Right lobe of liver (tissue), 4 donors: Measurements from ENCODE around the gene ELF2.

Experiments
- CTCF ChIP-seq, 4 donors: fragments of 200-600 bp in 3 of 4; fragments of 450-650 bp in 1 of 4; IDR thresholded peaks; one replicate each; pipeline versions ENCODE4 v1.5.1 to v1.8.0; 2016 to 2022; ENCODE audit warnings: antibody characterized with exemption in 4 of 4, mild to moderate bottlenecking in 2 of 4
- POLR2A ChIP-seq: fragments of 450-650 bp; IDR thresholded peaks from one replicate; pipeline ENCODE4 v1.6.1; 2017; ENCODE audit warnings: antibody characterized with exemption, mild to moderate bottlenecking
- donor health status: DM: no; HTN: no; CAD: no.
- donor health status: DM: no; HTN: no; CAD: no.
- donor health status: DM: no; HTN: yes; CAD: no.

- TF ChIP-seq CTCF (IDR thresholded peaks at IDR 0.05) (no peak), POLR2A (no peak)
Observed at GRCh38 chr4:139191373-139191772, 14.4 kb upstream of the ELF2 start.
